SU-DHL-6 (cell line): Measurements from ENCODE around the gene ARL15.

Experiments
- CTCF ChIP-seq: fragments of 200-600 bp; sonication (generic); IDR thresholded peaks from one replicate; pipeline ENCODE4 v1.5.1; 2017; ENCODE audit warnings: antibody characterized with exemption, mild to moderate bottlenecking, low read length, moderate library complexity; ENCODE audit not compliant: insufficient read depth, poor library complexity, severe bottlenecking
- EZH2phosphoT487 ChIP-seq: fragments of 200-600 bp; sonication (generic), shearing (Covaris generic); conservative IDR thresholded peaks from 2 replicates; pipeline ENCODE4 v1.6.1; 2018; ENCODE audit warnings: mild to moderate bottlenecking, antibody characterized with exemption, low read length, moderate library complexity, mixed read lengths

- no peak for TF ChIP-seq CTCF
- no peak for TF ChIP-seq EZH2phosphoT487
These were observed 98.5 kb downstream of the ARL15 start for GRCh38 chr5:54211912-54212311.
